ENCODE results near the gene PRDM5. TPM values are rescaled to one million over a fixed set of nuclear protein-coding genes. Genes with fewer than 3 reads are reported as not detected.

PRDM5 gene
- total RNA-seq, 1 experiment from 2014 or later = 5.1 TPM

DNA sequence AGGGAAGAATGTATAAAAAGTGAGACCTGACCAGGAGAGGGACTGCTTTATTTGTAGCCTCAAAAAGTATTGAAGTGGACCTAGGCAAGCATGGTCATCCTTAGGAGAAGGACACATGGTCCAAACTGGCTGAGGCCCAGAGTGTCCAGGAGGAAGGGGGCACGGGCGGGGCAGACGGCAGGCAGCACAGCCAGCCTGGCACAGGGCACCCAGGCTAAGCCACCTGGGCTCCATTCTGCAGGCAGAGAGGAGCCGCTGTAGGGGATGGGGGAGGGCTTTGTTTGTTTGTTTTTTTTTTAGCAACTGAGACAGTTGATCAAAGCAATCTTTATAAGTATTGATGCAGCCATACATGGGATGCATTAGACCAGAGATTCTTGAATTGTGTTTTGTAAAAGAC, 188.6 kb downstream of the PRDM5 start:
- RAD21 ChIA-PET (ENCODE audit: low non-redundant PET in 1 of 2, low total read pairs in 2 of 2, uncharacterized antibody in 2 of 2, unreplicated experiment in 2 of 2) = no interaction called here
- H3K4me3 ChIP-seq (replicated peaks in 1 of 2; ENCODE audit: low read depth in 1 of 2, low read length in 2 of 2) = no peak overlapping the region
- POLR2A ChIA-PET = no interaction called here
- H3K36me3 ChIP-seq (ENCODE audit: control insufficient read depth in 1 of 2, insufficient read depth in 2 of 2, low read length in 2 of 2) = no peaks in the 10 kb centered on the region
- no peaks in the 10 kb centered on the region for H3K79me2 ChIP-seq (ENCODE audit: insufficient read depth, low read length)
- H3K9me2 ChIP-seq (ENCODE audit: insufficient read depth) = no peaks in the 10 kb centered on the region
- H3K4me1 ChIP-seq (ENCODE audit: control insufficient read depth in 1 of 2, insufficient read depth in 2 of 2, low read length in 2 of 2) = no peaks in the 10 kb centered on the region
- no peak overlapping the region for H3K27ac ChIP-seq (ENCODE audit: low read depth, low read length)
- H3K9me3 ChIP-seq (ENCODE audit: control insufficient read depth in 1 of 2, insufficient read depth in 1 of 2, low read depth in 1 of 2, low read length in 2 of 2) = no peaks in the 10 kb centered on the region
- H3K4me2 ChIP-seq (ENCODE audit: low read length) = no peak overlapping the region
- no TSS peak for BruUV-seq (replicated peaks)
- H4K20me1 ChIP-seq (ENCODE audit: insufficient read depth) = no peaks in the 10 kb centered on the region
- H2AFZ ChIP-seq (ENCODE audit: low read depth, low read length, poor library complexity, severe bottlenecking) = no peak overlapping the region
- H3K27me3 ChIP-seq (ENCODE audit: insufficient read depth, low read length) = no peaks in the 10 kb centered on the region
- TF ChIP-seq CEBPB (IDR thresholded peaks at IDR 0.05; ENCODE audit: low read depth) (no peak), MAX (IDR thresholded peaks at IDR 0.05) (no peak), ATF3 (IDR thresholded peaks at IDR 0.05) (no peak), ELF1 (IDR thresholded peaks at IDR 0.05; ENCODE audit: borderline replicate concordance, low read depth) (no peak), SIN3A (IDR thresholded peaks at IDR 0.05; ENCODE audit: low read depth) (no peak)
- intact Hi-C loops (cut with micrococcal nuclease) = no loop called here
- no peak for ATAC-seq
- CTCF ChIA-PET = no interaction called here
- H3K9ac ChIP-seq (ENCODE audit: low read length) = no peak overlapping the region
- DNase-seq (ENCODE audit: low read depth, low spot score) = no peak

- ATAC-seq = no peak
- CTCF ChIA-PET = no interaction called here
- no peaks in the 10 kb centered on the region for H3K36me3 ChIP-seq (ENCODE audit: control insufficient read depth in 1 of 2, insufficient read depth in 2 of 2, low read length in 2 of 2)
- POLR2A ChIA-PET = no interaction called here
- no peaks in the 10 kb centered on the region for H3K4me1 ChIP-seq (ENCODE audit: control insufficient read depth in 1 of 2, insufficient read depth in 2 of 2, low read length in 2 of 2)
- no peaks in the 10 kb centered on the region for H3K9me3 ChIP-seq (ENCODE audit: control insufficient read depth in 1 of 2, insufficient read depth in 1 of 2, low read depth in 1 of 2, low read length in 2 of 2)
- no peak for DNase-seq (ENCODE audit: low read depth, low spot score)
- H4K20me1 ChIP-seq (ENCODE audit: insufficient read depth) = no peaks in the 10 kb centered on the region
- H3K9me2 ChIP-seq (ENCODE audit: insufficient read depth) = no peaks in the 10 kb centered on the region
- H3K9ac ChIP-seq (ENCODE audit: low read length) = no peak overlapping the region
- intact Hi-C loops (cut with micrococcal nuclease) = no loop called here
- no peaks in the 10 kb centered on the region for H3K27me3 ChIP-seq (ENCODE audit: insufficient read depth, low read length)
- BruUV-seq (replicated peaks) = no TSS peak
- no peak overlapping the region for H2AFZ ChIP-seq (ENCODE audit: low read depth, low read length, poor library complexity, severe bottlenecking)
- H3K4me3 ChIP-seq (replicated peaks in 1 of 2; ENCODE audit: low read depth in 1 of 2, low read length in 2 of 2) = no peak overlapping the region
- H3K79me2 ChIP-seq (ENCODE audit: insufficient read depth, low read length) = no peaks in the 10 kb centered on the region
- H3K4me2 ChIP-seq (ENCODE audit: low read length) = no peak overlapping the region
- no peak overlapping the region for H3K27ac ChIP-seq (ENCODE audit: low read depth, low read length)
- RAD21 ChIA-PET (ENCODE audit: low non-redundant PET in 1 of 2, low total read pairs in 2 of 2, uncharacterized antibody in 2 of 2, unreplicated experiment in 2 of 2) = no interaction called here
- no peak for TF ChIP-seq SRF (IDR thresholded peaks at IDR 0.05; ENCODE audit: low read depth)
- no peak for TF ChIP-seq ATF3 (IDR thresholded peaks at IDR 0.05)
- TF ChIP-seq, protein P1, sequence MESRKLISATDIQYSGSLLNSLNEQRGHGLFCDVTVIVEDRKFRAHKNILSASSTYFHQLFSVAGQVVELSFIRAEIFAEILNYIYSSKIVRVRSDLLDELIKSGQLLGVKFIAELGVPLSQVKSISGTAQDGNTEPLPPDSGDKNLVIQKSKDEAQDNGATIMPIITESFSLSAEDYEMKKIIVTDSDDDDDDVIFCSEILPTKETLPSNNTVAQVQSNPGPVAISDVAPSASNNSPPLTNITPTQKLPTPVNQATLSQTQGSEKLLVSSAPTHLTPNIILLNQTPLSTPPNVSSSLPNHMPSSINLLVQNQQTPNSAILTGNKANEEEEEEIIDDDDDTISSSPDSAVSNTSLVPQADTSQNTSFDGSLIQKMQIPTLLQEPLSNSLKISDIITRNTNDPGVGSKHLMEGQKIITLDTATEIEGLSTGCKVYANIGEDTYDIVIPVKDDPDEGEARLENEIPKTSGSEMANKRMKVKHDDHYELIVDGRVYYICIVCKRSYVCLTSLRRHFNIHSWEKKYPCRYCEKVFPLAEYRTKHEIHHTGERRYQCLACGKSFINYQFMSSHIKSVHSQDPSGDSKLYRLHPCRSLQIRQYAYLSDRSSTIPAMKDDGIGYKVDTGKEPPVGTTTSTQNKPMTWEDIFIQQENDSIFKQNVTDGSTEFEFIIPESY (IDR thresholded peaks at IDR 0.05; ENCODE audit: extremely low read depth, insufficient replicate concordance, low read length) = no peak
- TF ChIP-seq ZFX (IDR thresholded peaks at IDR 0.05) = no peak
- no peak for TF ChIP-seq ELF1 (IDR thresholded peaks at IDR 0.05; ENCODE audit: borderline replicate concordance, low read depth)
- no peak for TF ChIP-seq REST (IDR thresholded peaks at IDR 0.05; ENCODE audit: low read depth)
- TF ChIP-seq EZH2phosphoT487 (IDR thresholded peaks at IDR 0.05; ENCODE audit: borderline replicate concordance) = no peak
- no peak for TF ChIP-seq YY1 (IDR thresholded peaks at IDR 0.05; ENCODE audit: extremely low read depth, insufficient replicate concordance, low read depth, low read length)
- no peak for TF ChIP-seq JUND (IDR thresholded peaks at IDR 0.05)
- no peak for TF ChIP-seq SIN3A (IDR thresholded peaks at IDR 0.05; ENCODE audit: low read depth)
- no peak for TF ChIP-seq EZH2 (IDR thresholded peaks at IDR 0.05)
- no peak for TF ChIP-seq MAX (IDR thresholded peaks at IDR 0.05)
Observed at GRCh38 chr4:120733054-120733453, 189.5 kb downstream of the PRDM5 start.
